SK-N-SH (cell line): ENCODE data around the gene UMODL1. TPM values are rescaled to one million over a fixed set of nuclear protein-coding genes. Genes with fewer than 3 reads are reported as not detected.

Experiments
- CTCF ChIA-PET: fragments of 300-600, 350-600 bp; formaldehyde crosslinking; extraction: SDS; loops from one replicate; lab custom pipeline; 2021; lab: Yijun Ruan, JAX
- POLR2A ChIA-PET: fragments of 350-600 bp; sonication (Branson Sonifier 250); formaldehyde crosslinking; extraction: SDS; loops from one replicate; lab custom pipeline; 2020; ENCODE audit warnings: antibody characterized with exemption, inconsistent platforms; lab: Yijun Ruan, JAX
- DNase-seq: peaks from one replicate; pipeline ENCODE4 v3.0.0; 2012
- H2AFZ ChIP-seq: fragments of 200-600 bp; sonication (generic); 2 replicates; pipeline ENCODE4 v1.8.1; 2016; ENCODE audit warnings: antibody characterized with exemption, mild to moderate bottlenecking, low read depth
- H3F3A ChIP-seq: fragments of 200-600 bp; sonication (generic); replicated peaks from 2 replicates; pipeline ENCODE3; 2016; ENCODE audit warnings: antibody characterized with exemption, mild to moderate bottlenecking; ENCODE audit not compliant: insufficient read depth
- H3K27ac ChIP-seq, 2 experiments: fragments of 200-500 bp in 1 of 2; fragments of 200-600 bp in 1 of 2; sonication (Bioruptor generic) in 1 of 2; sonication (generic), shearing (Covaris generic) in 1 of 2; 2 replicates each; pipeline versions ENCODE4 v1.5.1 to v1.6.1; 2014 to 2016; ENCODE audit warnings: low read depth in 2 of 2, inconsistent platforms in 1 of 2, low read length in 1 of 2, mild to moderate bottlenecking in 1 of 2, mixed read lengths in 1 of 2
- H3K27me3 ChIP-seq: fragments of 200-600 bp; sonication (generic), shearing (Covaris generic); 2 replicates; pipeline ENCODE4 v1.6.1; 2016; ENCODE audit warnings: mixed run types; ENCODE audit not compliant: insufficient read depth
- H3K36me3 ChIP-seq, 2 experiments: fragments of 200-500 bp in 1 of 2; fragments of 200-600 bp in 1 of 2; sonication (Bioruptor generic) in 1 of 2; sonication (generic) in 1 of 2; replicated peaks in 1 of 2; 2 replicates each; pipeline versions ENCODE3 to v1.5.1; 2014 to 2016; ENCODE audit warnings: low read length in 1 of 2, mild to moderate bottlenecking in 1 of 2; ENCODE audit not compliant: insufficient read depth in 2 of 2, control insufficient read depth in 1 of 2
- H3K4me1 ChIP-seq, 2 experiments: fragments of 200-500 bp in 1 of 2; fragments of 200-600 bp in 1 of 2; sonication (Bioruptor generic) in 1 of 2; sonication (generic), shearing (Covaris generic) in 1 of 2; 2 replicates each; pipeline versions ENCODE4 v1.5.1 to v1.6.1; 2014 to 2016; ENCODE audit warnings: low read depth in 1 of 2, low read length in 1 of 2, mixed run types in 1 of 2; ENCODE audit not compliant: insufficient read depth in 2 of 2, control insufficient read depth in 1 of 2
- H3K4me2 ChIP-seq: fragments of 200-600 bp; sonication (generic), shearing (Covaris generic); 2 replicates; pipeline ENCODE4 v1.6.1; 2017; ENCODE audit warnings: mixed run types
- H3K4me3 ChIP-seq, 2 experiments: fragments of 200-500 bp in 1 of 2; fragments of 200-600 bp in 1 of 2; sonication (Bioruptor generic) in 1 of 2; sonication (generic), shearing (Covaris generic) in 1 of 2; 2 replicates each; pipeline versions ENCODE4 v1.5.1 to v1.8.1; 2014 to 2016; ENCODE audit warnings: low read depth in 2 of 2, inconsistent platforms in 1 of 2, low read length in 1 of 2, mild to moderate bottlenecking in 1 of 2, mixed read lengths in 1 of 2, moderate library complexity in 1 of 2
- H3K79me2 ChIP-seq: fragments of 200-600 bp; sonication (generic); 2 replicates; pipeline ENCODE4 v1.8.1; 2017; ENCODE audit warnings: mild to moderate bottlenecking; ENCODE audit not compliant: insufficient read depth
- H3K9ac ChIP-seq: fragments of 200-600 bp; sonication (generic); 2 replicates; pipeline ENCODE4 v1.6.1; 2017; ENCODE audit warnings: mixed run types
- H3K9me2 ChIP-seq: fragments of 200-600 bp; sonication (generic); 2 replicates; pipeline ENCODE4 v1.6.1; 2017; ENCODE audit warnings: mixed run types
- H3K9me3 ChIP-seq: fragments of 200-600 bp; sonication (generic); 2 replicates; pipeline ENCODE4 v1.6.1; 2017; ENCODE audit warnings: mixed run types, mild to moderate bottlenecking, moderate library complexity
- H4K20me1 ChIP-seq: fragments of 200-600 bp; sonication (generic); 2 replicates; pipeline ENCODE4 v1.6.1; 2017; ENCODE audit warnings: mild to moderate bottlenecking, mixed run types; ENCODE audit not compliant: insufficient read depth
- CHD2 ChIP-seq: fragments of 150-350 bp; IDR thresholded peaks from 2 replicates; pipeline ENCODE4 v1.6.1; 2018; ENCODE audit warnings: low read length; ENCODE audit not compliant: partially characterized antibody
- ELF1 ChIP-seq: IDR thresholded peaks from 2 replicates; pipeline ENCODE4 v1.4.0; 2012
- EZH2phosphoT487 ChIP-seq: fragments of 200-600 bp; sonication (generic); IDR thresholded peaks from 2 replicates; pipeline ENCODE4 v1.6.1; 2017; ENCODE audit warnings: low read depth, mixed run types, mild to moderate bottlenecking, antibody characterized with exemption, moderate library complexity, borderline replicate concordance
- FOSL2 ChIP-seq: IDR thresholded peaks from 2 replicates; pipeline ENCODE4 v1.4.0; 2012; ENCODE audit warnings: low read depth, mild to moderate bottlenecking, moderate library complexity, borderline replicate concordance
- FOXJ3 ChIP-seq: sonication (generic); formaldehyde crosslinking; IDR thresholded peaks from 2 replicates; pipeline ENCODE4 v1.5.1; 2020; ENCODE audit warnings: mild to moderate bottlenecking, missing genetic modification reagents
- FOXM1 ChIP-seq: IDR thresholded peaks from 2 replicates; pipeline ENCODE4 v1.4.0; 2012; ENCODE audit warnings: low read depth, mild to moderate bottlenecking
- GABPA ChIP-seq: IDR thresholded peaks from 2 replicates; pipeline ENCODE4 v1.4.0; 2012; ENCODE audit warnings: low read depth, mild to moderate bottlenecking
- GATA2 ChIP-seq: sonication (generic); formaldehyde crosslinking; IDR thresholded peaks from 2 replicates; pipeline ENCODE4 v1.5.0; 2020; ENCODE audit warnings: mild to moderate bottlenecking, missing genetic modification reagents
- MEF2A ChIP-seq: IDR thresholded peaks from 2 replicates; pipeline ENCODE4 v1.4.0; 2012; ENCODE audit warnings: low read depth, borderline replicate concordance
- NRF1 ChIP-seq: IDR thresholded peaks from 2 replicates; pipeline ENCODE4 v1.6.1; 2012; ENCODE audit warnings: low read depth, mild to moderate bottlenecking, low read length
- POLR2AphosphoS5 ChIP-seq: IDR thresholded peaks from 2 replicates; pipeline ENCODE4 v1.6.1; 2012; ENCODE audit warnings: low read depth, low read length
- RAD21 ChIP-seq: IDR thresholded peaks from 2 replicates; pipeline ENCODE4 v1.6.1; 2012; ENCODE audit warnings: mild to moderate bottlenecking, low read length
- RFX5 ChIP-seq: IDR thresholded peaks from 2 replicates; pipeline ENCODE4 v1.6.1; 2012; ENCODE audit warnings: mild to moderate bottlenecking, improper control_type of control experiment, low read length
- SMC3 ChIP-seq: IDR thresholded peaks from 2 replicates; pipeline ENCODE4 v1.6.1; 2012; ENCODE audit warnings: low read depth, low read length, improper control_type of control experiment
- TAF1 ChIP-seq: IDR thresholded peaks from 2 replicates; pipeline ENCODE4 v1.6.1; 2012; ENCODE audit warnings: low read depth, mild to moderate bottlenecking, low read length, moderate library complexity, borderline replicate concordance
- TEAD4 ChIP-seq: IDR thresholded peaks from 2 replicates; pipeline ENCODE4 v1.4.0; 2012; ENCODE audit warnings: mild to moderate bottlenecking, borderline replicate concordance; ENCODE audit not compliant: insufficient read depth
- WGBS: methylation state at CpG from one replicate; pipeline ENCODE4 v1.1.6; 2017; ENCODE audit warnings: low lambda C conversion rate; 5-methylcytosine and 5-hydroxymethylcytosine counted together
- polyA plus RNA-seq, 3 experiments: library from polyadenylated mRNA; depleted of rRNA; stranded (reverse); fragments of >200 nt; gene quantifications; 2 replicates each; pipeline ENCODE4 v1.2.3, GENCODE V29; 2012
- TF ChIP-seq, protein P1 (sequence below): fragments of 150-350 bp; IDR thresholded peaks from 2 replicates; pipeline ENCODE4 v1.6.1; 2016; ENCODE audit warnings: mild to moderate bottlenecking, low read depth, low read length
- TF ChIP-seq, protein P2 (sequence below): IDR thresholded peaks from 2 replicates; pipeline ENCODE4 v1.6.1; 2012; ENCODE audit warnings: mild to moderate bottlenecking, low read depth, low read length, moderate library complexity

UMODL1 gene
- polyA plus RNA-seq, 1 of the 3 experiments (the other 2 are of a cell fraction) = not detected

DNA sequence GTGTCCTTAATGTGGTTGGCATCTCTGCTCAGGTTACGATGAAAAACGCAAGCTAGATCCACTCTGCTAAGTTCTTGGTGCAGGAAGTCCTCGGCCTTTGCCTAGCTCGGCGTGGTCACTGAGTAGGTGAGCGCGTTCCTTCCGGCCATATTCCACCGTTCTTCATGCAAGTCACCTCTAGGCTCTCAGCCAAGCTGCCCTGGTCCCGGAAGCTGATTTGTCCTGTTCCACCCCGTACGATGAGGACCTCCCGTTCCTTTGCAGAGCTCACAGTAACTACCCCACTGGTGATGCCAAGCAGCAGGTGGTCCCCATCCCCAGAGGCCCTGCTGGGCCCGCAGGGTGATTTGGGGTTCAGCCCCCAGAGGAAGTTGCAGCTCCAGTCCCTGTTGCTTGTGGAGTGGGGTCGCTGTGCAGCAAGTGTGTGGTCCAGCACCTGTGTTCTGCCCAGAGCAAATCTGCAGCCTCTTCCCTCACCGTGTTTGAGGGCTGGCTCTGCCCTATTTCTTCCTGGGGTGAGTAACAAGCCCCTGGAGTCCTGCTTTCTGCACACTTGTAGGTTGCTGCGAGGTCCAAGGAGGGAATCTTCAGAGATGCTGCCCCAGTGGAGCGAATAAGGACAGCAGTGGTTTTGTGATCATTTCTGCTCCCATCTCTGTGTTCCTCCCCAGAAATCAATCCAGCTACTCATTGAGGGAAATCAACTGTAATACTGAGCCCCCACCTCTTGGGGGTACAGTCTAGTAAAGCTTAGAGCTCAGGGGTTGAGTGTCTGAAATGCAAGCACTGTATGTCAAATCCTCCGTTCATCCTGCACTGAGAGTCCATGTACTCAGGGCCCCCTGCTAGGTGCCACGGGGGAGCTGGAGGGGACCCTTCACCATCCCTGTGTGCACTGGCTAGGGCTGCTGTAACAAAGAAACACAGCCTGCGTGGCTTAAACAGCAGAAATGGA is 2.3 kb downstream of the UMODL1 start:
- no peak overlapping the region for H3K9ac ChIP-seq
- H3K4me2 ChIP-seq = no peak overlapping the region
- no peak for DNase-seq
- H3K4me1 ChIP-seq = no peaks in the 10 kb centered on the region
- H3K36me3 ChIP-seq = no peaks in the 10 kb centered on the region
- CTCF ChIA-PET = interaction anchor here (1.4 kb wide), 2 partner anchors 34 to 44 kb away, joined by 4 to 5 read pairs; no protein-coding TSS in a partner anchor
- H3K4me3 ChIP-seq = no peak overlapping the region
- POLR2A ChIA-PET = no interaction called here
- H3F3A ChIP-seq = no peaks in the 10 kb centered on the region
- H4K20me1 ChIP-seq = no peaks in the 10 kb centered on the region
- no peaks in the 10 kb centered on the region for H3K79me2 ChIP-seq
- no peaks in the 10 kb centered on the region; the same call in 1 of the 2 replicates for H3K27me3 ChIP-seq
- TF ChIP-seq EZH2phosphoT487 = no peak
- TF ChIP-seq GATA2 = no peak
- TF ChIP-seq CHD2 = no peak
- TF ChIP-seq RAD21 = no peak
- TF ChIP-seq, protein P1, sequence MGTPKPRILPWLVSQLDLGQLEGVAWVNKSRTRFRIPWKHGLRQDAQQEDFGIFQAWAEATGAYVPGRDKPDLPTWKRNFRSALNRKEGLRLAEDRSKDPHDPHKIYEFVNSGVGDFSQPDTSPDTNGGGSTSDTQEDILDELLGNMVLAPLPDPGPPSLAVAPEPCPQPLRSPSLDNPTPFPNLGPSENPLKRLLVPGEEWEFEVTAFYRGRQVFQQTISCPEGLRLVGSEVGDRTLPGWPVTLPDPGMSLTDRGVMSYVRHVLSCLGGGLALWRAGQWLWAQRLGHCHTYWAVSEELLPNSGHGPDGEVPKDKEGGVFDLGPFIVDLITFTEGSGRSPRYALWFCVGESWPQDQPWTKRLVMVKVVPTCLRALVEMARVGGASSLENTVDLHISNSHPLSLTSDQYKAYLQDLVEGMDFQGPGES = no peak
- TF ChIP-seq TAF1 = no peak
- no peak for TF ChIP-seq TEAD4
- no peak for TF ChIP-seq ELF1
- no peak for TF ChIP-seq GABPA
- no peak for TF ChIP-seq MEF2A
- no peak for TF ChIP-seq FOXM1
- no peak for TF ChIP-seq POLR2AphosphoS5
- no peak for TF ChIP-seq FOSL2
- TF ChIP-seq, protein P2, sequence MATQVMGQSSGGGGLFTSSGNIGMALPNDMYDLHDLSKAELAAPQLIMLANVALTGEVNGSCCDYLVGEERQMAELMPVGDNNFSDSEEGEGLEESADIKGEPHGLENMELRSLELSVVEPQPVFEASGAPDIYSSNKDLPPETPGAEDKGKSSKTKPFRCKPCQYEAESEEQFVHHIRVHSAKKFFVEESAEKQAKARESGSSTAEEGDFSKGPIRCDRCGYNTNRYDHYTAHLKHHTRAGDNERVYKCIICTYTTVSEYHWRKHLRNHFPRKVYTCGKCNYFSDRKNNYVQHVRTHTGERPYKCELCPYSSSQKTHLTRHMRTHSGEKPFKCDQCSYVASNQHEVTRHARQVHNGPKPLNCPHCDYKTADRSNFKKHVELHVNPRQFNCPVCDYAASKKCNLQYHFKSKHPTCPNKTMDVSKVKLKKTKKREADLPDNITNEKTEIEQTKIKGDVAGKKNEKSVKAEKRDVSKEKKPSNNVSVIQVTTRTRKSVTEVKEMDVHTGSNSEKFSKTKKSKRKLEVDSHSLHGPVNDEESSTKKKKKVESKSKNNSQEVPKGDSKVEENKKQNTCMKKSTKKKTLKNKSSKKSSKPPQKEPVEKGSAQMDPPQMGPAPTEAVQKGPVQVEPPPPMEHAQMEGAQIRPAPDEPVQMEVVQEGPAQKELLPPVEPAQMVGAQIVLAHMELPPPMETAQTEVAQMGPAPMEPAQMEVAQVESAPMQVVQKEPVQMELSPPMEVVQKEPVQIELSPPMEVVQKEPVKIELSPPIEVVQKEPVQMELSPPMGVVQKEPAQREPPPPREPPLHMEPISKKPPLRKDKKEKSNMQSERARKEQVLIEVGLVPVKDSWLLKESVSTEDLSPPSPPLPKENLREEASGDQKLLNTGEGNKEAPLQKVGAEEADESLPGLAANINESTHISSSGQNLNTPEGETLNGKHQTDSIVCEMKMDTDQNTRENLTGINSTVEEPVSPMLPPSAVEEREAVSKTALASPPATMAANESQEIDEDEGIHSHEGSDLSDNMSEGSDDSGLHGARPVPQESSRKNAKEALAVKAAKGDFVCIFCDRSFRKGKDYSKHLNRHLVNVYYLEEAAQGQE = no peak
- no peak for TF ChIP-seq RFX5
- no peak for TF ChIP-seq SMC3
- no peak for TF ChIP-seq FOXJ3
- no peak for TF ChIP-seq NRF1
- H2AFZ ChIP-seq = no peak overlapping the region
- no peak overlapping the region for H3K27ac ChIP-seq
- no peaks in the 10 kb centered on the region for H3K9me3 ChIP-seq
- 74% methylated on average over 20 of the region's 21 CpGs for WGBS
- H3K9me2 ChIP-seq = no peaks in the 10 kb centered on the region
